Vagina (tissue), 2 donors: ENCODE data around the gene OR2A2. TPM values are rescaled to one million over a fixed set of nuclear protein-coding genes. Genes with fewer than 3 reads are reported as not detected.

ENCODE experiments used
- DNase-seq, 2 donors: peaks; one replicate each; pipeline ENCODE4 v3.0.0-alpha.2; 2017; ENCODE audit errors: extremely low spot score in 2 of 2
- H3K27ac ChIP-seq: fragments of 200-600 bp; sonication (generic); one replicate; pipeline ENCODE4 v1.5.1; 2019
- H3K27me3 ChIP-seq: fragments of 200-600 bp; sonication (generic); one replicate; pipeline ENCODE4 v1.5.1; 2019
- H3K36me3 ChIP-seq, 2 donors: fragments of 200-600 bp; sonication (generic); one replicate each; pipeline ENCODE4 v1.5.1; 2017 to 2019
- H3K4me1 ChIP-seq: fragments of 200-600 bp; sonication (generic); one replicate; pipeline ENCODE4 v1.5.1; 2019
- H3K4me3 ChIP-seq, 2 donors: fragments of 200-600 bp; sonication (generic); 1 replicate in 1 of 2; 2 replicates in 1 of 2; pipeline ENCODE4 v1.5.1; 2016 to 2019
- H3K9me3 ChIP-seq: fragments of 200-600 bp; sonication (generic); one replicate; pipeline ENCODE4 v1.5.1; 2019
- CTCF ChIP-seq, 3 experiments: fragments of 450-650 bp in 2 of 3; fragments of 200-600 bp in 1 of 3; sonication (generic) in 1 of 3; IDR thresholded peaks; one replicate each; pipeline ENCODE4 v1.5.1; 2017 to 2019; ENCODE audit warnings: antibody characterized with exemption in 3 of 3, mild to moderate bottlenecking in 2 of 3, moderate library complexity in 2 of 3
- POLR2A ChIP-seq, 2 donors: fragments of 450-650 bp; IDR thresholded peaks; one replicate each; pipeline ENCODE4 v1.6.1; 2017; ENCODE audit warnings: antibody characterized with exemption in 2 of 2, mild to moderate bottlenecking in 2 of 2, moderate library complexity in 2 of 2
- POLR2AphosphoS5 ChIP-seq, 2 donors: sonication (generic); formaldehyde crosslinking; IDR thresholded peaks; one replicate each; pipeline ENCODE4 v1.9.0; 2017; ENCODE audit warnings: antibody characterized with exemption in 2 of 2, mild to moderate bottlenecking in 2 of 2, low read depth in 1 of 2; ENCODE audit not compliant: insufficient read depth in 1 of 2
- intact Hi-C: fragments of 100-400 bp; cut with DNase I; formaldehyde crosslinking; loops from one replicate; pipeline ENCODE4 v1.15.1; 2023
- total RNA-seq: library from RNA; depleted of rRNA; stranded (reverse); fragments of >200 nt; gene quantifications from one replicate; pipeline ENCODE4 v1.2.3, GENCODE V29; 2016

The OR2A2 gene
- total RNA-seq, 1 donor from 2014 or later, result not detected

- DNase-seq, result no peak
- H3K4me1 ChIP-seq, result no peaks in the 10 kb centered on the region
- intact Hi-C loops, result no loop called here
- no peak overlapping the region for H3K27ac ChIP-seq
- no peaks in the 10 kb centered on the region for H3K36me3 ChIP-seq
- TF ChIP-seq POLR2AphosphoS5 (IDR thresholded peaks at IDR 0.05; ENCODE audit: insufficient read depth in 1 of 2, low read depth in 1 of 2) (no peak), CTCF (IDR thresholded peaks at IDR 0.05) (no peak), POLR2A (IDR thresholded peaks at IDR 0.05) (no peak)
- no peaks in the 10 kb centered on the region for H3K27me3 ChIP-seq
- H3K9me3 ChIP-seq, result no peaks in the 10 kb centered on the region
- no peak overlapping the region for H3K4me3 ChIP-seq
These were observed 8.8 kb upstream of the OR2A2 start for GRCh38 chr7:144100607-144101006.

GRCh38 chr7:144102041-144102440 is 7.3 kb upstream of the OR2A2 start:
- no peak for DNase-seq
- intact Hi-C loops, result no loop called here
- Histone ChIP-seq H3K36me3 (no peaks in the 10 kb centered on the region), H3K27me3 (no peaks in the 10 kb centered on the region), H3K4me1 (no peaks in the 10 kb centered on the region), H3K27ac (no peak overlapping the region), H3K4me3 (no peak overlapping the region), H3K9me3 (no peaks in the 10 kb centered on the region)
- TF ChIP-seq POLR2AphosphoS5 (IDR thresholded peaks at IDR 0.05; ENCODE audit: insufficient read depth in 1 of 2, low read depth in 1 of 2) (no peak), CTCF (IDR thresholded peaks at IDR 0.05) (no peak), POLR2A (IDR thresholded peaks at IDR 0.05) (no peak)

GRCh38 chr7:144105211-144105610 is 4.2 kb upstream of the OR2A2 start:
- Histone ChIP-seq H3K4me1 (no peaks in the 10 kb centered on the region), H3K27ac (no peak overlapping the region), H3K4me3 (no peak overlapping the region), H3K36me3 (no peaks in the 10 kb centered on the region), H3K9me3 (no peaks in the 10 kb centered on the region), H3K27me3 (no peaks in the 10 kb centered on the region)
- TF ChIP-seq CTCF (IDR thresholded peaks at IDR 0.05) (no peak), POLR2AphosphoS5 (IDR thresholded peaks at IDR 0.05; ENCODE audit: insufficient read depth in 1 of 2, low read depth in 1 of 2) (no peak), POLR2A (IDR thresholded peaks at IDR 0.05) (no peak)
- no peak for DNase-seq
- intact Hi-C loops, result no loop called here

- H3K4me3 ChIP-seq, result no peak overlapping the region
- intact Hi-C loops, result no loop called here
These were observed 889 bp downstream of the OR2A2 start for GRCh38 chr7:144110272-144110671.

GRCh38 chr7:144113651-144114050 is 4.3 kb downstream of the OR2A2 start:
- intact Hi-C loops, result no loop called here
- no peak overlapping the region for H3K4me3 ChIP-seq
- H3K36me3 ChIP-seq, result no peaks in the 10 kb centered on the region
- no peak for DNase-seq
- H3K9me3 ChIP-seq, result no peaks in the 10 kb centered on the region
- H3K27me3 ChIP-seq, result no peaks in the 10 kb centered on the region
- TF ChIP-seq CTCF (IDR thresholded peaks at IDR 0.05) (no peak), POLR2AphosphoS5 (IDR thresholded peaks at IDR 0.05; ENCODE audit: insufficient read depth in 1 of 2, low read depth in 1 of 2) (no peak), POLR2A (IDR thresholded peaks at IDR 0.05) (no peak)
- H3K27ac ChIP-seq, result no peak overlapping the region
- H3K4me1 ChIP-seq, result no peaks in the 10 kb centered on the region

More at GRCh38 chr7:144110272-144110671, 889 bp downstream of the OR2A2 start:
- H3K4me1 ChIP-seq, result no peaks in the 10 kb centered on the region
- no peaks in the 10 kb centered on the region for H3K27me3 ChIP-seq
- no peak overlapping the region for H3K27ac ChIP-seq
- H3K9me3 ChIP-seq, result no peaks in the 10 kb centered on the region
- no peak for DNase-seq
- H3K36me3 ChIP-seq, result no peaks in the 10 kb centered on the region
- TF ChIP-seq CTCF (IDR thresholded peaks at IDR 0.05), result no peak
- no peak for TF ChIP-seq POLR2AphosphoS5 (IDR thresholded peaks at IDR 0.05; ENCODE audit: insufficient read depth in 1 of 2, low read depth in 1 of 2)
- no peak for TF ChIP-seq POLR2A (IDR thresholded peaks at IDR 0.05)
